ENCODE results near the gene AKR7A2. TPM values are rescaled to one million over a fixed set of nuclear protein-coding genes. Genes with fewer than 3 reads are reported as not detected.
"Not testable (repeated sequence)": the region's sequence is repeated elsewhere in the genome, so short reads cannot be mapped to it uniquely, and the experiment has no call there.

The AKR7A2 gene
- polyA plus RNA-seq, 1 donor (not counting 4 experiments of a cell fraction or from before 2014, with no cell fraction given), result 21.4 TPM

DNA sequence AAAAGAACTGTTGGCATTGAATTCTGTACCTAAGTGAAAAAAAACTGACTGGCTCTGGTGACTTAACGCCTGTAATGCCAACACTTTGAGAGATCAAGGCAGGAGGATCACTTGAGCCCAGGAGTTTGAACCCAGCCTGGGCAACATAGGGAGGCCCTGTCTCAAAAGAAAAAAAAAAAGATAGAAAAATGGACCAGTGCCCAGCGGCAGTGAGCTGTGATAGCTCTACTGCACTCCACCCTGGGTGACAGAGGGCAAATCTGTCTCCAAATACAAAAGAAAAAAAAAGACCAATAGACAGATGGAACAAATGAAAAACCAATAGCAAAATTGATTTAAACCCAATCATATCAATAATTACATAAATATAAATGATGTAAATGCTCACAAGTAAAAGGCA, 22.7 kb downstream of the AKR7A2 start:
- Histone ChIP-seq H3K36me3 (ENCODE audit: control insufficient read depth in 2 of 2, extremely low read depth in 1 of 2, insufficient read depth in 2 of 2, low read length in 2 of 2) (no peaks in the 10 kb centered on the region), H3K27ac (ENCODE audit: control insufficient read depth, insufficient read depth, low read length) (no peak overlapping the region), H4K20me1 (ENCODE audit: control insufficient read depth, extremely low read depth, insufficient read depth, low read length) (no peaks in the 10 kb centered on the region), H2AFZ (ENCODE audit: control insufficient read depth, low read length) (peak overlapping the region; percentile 85), H3K9ac (ENCODE audit: control insufficient read depth, extremely low read depth, insufficient read depth, low read length) (no peak overlapping the region), H3K9me1 (ENCODE audit: control insufficient read depth, extremely low read depth, insufficient read depth, low read length) (no peaks in the 10 kb centered on the region), H3K27me3 (ENCODE audit: control insufficient read depth, extremely low read depth, insufficient read depth, low read length) (no peaks in the 10 kb centered on the region), H3K4me1 (ENCODE audit: control insufficient read depth, extremely low read depth, insufficient read depth, low read length) (peaks cover 4% of the 10 kb centered on the region), H3K4me3 (ENCODE audit: control insufficient read depth in 2 of 3, extremely low read depth in 1 of 3, insufficient read depth in 2 of 3, low read depth in 1 of 3, low read length in 3 of 3) (peak overlapping the region; percentile 37 to 66 (median 55)), H3K4me2 (ENCODE audit: control insufficient read depth, extremely low read depth, insufficient read depth, low read depth, low read length) (peak overlapping the region; percentile 93), H3K9me3 (ENCODE audit: control insufficient read depth, low read depth, low read length) (no peaks in the 10 kb centered on the region), H3K79me2 (ENCODE audit: control insufficient read depth, insufficient read depth, low read length) (no peaks in the 10 kb centered on the region)
- TF ChIP-seq EZH2 (IDR thresholded peaks at IDR 0.05; ENCODE audit: low read length), result no peak
- TF ChIP-seq, protein P1, sequence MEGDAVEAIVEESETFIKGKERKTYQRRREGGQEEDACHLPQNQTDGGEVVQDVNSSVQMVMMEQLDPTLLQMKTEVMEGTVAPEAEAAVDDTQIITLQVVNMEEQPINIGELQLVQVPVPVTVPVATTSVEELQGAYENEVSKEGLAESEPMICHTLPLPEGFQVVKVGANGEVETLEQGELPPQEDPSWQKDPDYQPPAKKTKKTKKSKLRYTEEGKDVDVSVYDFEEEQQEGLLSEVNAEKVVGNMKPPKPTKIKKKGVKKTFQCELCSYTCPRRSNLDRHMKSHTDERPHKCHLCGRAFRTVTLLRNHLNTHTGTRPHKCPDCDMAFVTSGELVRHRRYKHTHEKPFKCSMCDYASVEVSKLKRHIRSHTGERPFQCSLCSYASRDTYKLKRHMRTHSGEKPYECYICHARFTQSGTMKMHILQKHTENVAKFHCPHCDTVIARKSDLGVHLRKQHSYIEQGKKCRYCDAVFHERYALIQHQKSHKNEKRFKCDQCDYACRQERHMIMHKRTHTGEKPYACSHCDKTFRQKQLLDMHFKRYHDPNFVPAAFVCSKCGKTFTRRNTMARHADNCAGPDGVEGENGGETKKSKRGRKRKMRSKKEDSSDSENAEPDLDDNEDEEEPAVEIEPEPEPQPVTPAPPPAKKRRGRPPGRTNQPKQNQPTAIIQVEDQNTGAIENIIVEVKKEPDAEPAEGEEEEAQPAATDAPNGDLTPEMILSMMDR (optimal IDR thresholded peaks at IDR 0.05 in 1 of 3, IDR thresholded peaks at IDR 0.05 in 1 of 3, conservative IDR thresholded peaks at IDR 0.05 in 1 of 3; ENCODE audit: extremely low read depth in 1 of 3, insufficient read depth in 2 of 3, low read length in 3 of 3), result no peak
- dilution Hi-C loops (cut with MboI; ENCODE audit: extremely low pct_ligation_motif_present, low sequenced_read_pairs), result no loop called here
- no peak for FAIRE-seq
- no peak for DNase-seq (ENCODE audit: low read depth, low spot score)

DNA sequence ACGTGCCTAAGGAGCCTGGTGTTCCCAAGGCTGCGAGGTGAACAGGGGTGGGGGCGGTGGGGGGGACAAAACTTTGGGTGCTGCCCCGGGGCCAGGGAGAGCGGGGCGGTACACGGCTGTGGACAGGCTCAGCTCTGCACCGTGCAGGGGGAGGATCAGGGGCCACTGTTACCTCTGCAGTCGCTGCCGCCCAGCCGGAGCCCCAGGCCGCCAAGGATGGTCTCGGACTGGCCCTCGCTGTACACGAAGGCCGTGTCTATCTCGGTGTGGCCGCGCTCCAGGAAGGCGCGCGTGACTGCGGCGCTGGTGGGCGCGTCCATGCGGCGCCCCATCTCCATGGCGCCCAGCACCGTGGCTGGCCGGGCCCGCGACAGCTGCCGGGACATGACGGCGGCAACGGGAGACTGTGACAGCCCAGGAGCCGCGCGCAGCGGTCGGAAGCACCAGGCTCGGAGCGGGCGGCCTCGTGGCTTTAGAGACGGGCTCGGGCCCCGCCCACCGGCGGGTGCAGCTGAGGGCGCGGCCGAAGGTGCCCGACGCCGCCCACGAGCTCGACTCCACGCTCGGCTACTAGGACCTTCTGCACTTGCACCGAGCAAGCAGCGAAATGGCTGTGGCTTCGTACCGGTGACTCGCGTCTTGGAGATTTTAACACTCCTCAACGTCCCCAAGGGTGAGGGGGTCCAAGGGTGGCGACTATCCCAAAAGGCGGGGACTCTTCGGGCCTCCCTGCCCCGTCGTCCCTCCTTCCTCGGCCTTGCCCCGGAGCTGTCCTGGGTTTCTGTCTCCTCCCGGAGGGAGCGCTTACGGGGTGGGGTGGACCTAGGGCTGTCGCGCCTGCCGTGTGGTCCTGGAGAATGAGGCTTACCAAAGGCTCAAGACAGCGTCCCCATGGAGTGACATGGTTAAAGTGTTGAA, 23.4 kb downstream of the AKR7A2 start, which contains the start of gene AKR7A3:
AKR7A3 (minus strand) TSS at position 447 of the 918 bp plus-strand sequence; CDS start at position 386, 61 bp downstream.
- H3K4me1 ChIP-seq (ENCODE audit: control insufficient read depth, extremely low read depth, insufficient read depth, low read length); H3K9me1 ChIP-seq (ENCODE audit: control insufficient read depth, extremely low read depth, insufficient read depth, low read length); H4K20me1 ChIP-seq (ENCODE audit: control insufficient read depth, extremely low read depth, insufficient read depth, low read length); dilution Hi-C loops (cut with MboI; ENCODE audit: extremely low pct_ligation_motif_present, low sequenced_read_pairs); H3K27ac ChIP-seq (ENCODE audit: control insufficient read depth, insufficient read depth, low read length); DNase-seq (ENCODE audit: low read depth, low spot score); H3K27me3 ChIP-seq (ENCODE audit: control insufficient read depth, extremely low read depth, insufficient read depth, low read length); H3K9me3 ChIP-seq (ENCODE audit: control insufficient read depth, low read depth, low read length); H3K36me3 ChIP-seq (ENCODE audit: control insufficient read depth in 2 of 2, extremely low read depth in 1 of 2, insufficient read depth in 2 of 2, low read length in 2 of 2); H3K79me2 ChIP-seq (ENCODE audit: control insufficient read depth, insufficient read depth, low read length); FAIRE-seq: not testable (repeated sequence)
- H3K4me2 ChIP-seq (ENCODE audit: control insufficient read depth, extremely low read depth, insufficient read depth, low read depth, low read length), result peak within 1 kb of the TSS; percentile 93
- peak within 1 kb of the TSS; percentile 85 for H2AFZ ChIP-seq (ENCODE audit: control insufficient read depth, low read length)
- H3K4me3 ChIP-seq (ENCODE audit: control insufficient read depth in 2 of 3, extremely low read depth in 1 of 3, insufficient read depth in 2 of 3, low read depth in 1 of 3, low read length in 3 of 3), result peak within 1 kb of the TSS; percentile 37 to 66 (median 55)
- H3K9ac ChIP-seq (ENCODE audit: control insufficient read depth, extremely low read depth, insufficient read depth, low read length), result peak within 1 kb of the TSS; percentile 33
